Epithelial cell of proximal tubule (primary cell): ENCODE measurements around the gene CTTNBP2NL. TPM values are rescaled to one million over a fixed set of nuclear protein-coding genes. Genes with fewer than 3 reads are reported as not detected.
"Not testable (repeated sequence)": the region's sequence is repeated elsewhere in the genome, so short reads cannot be mapped to it uniquely, and the experiment has no call there.

Experiments used
- DNase-seq: peaks from one replicate; pipeline ENCODE4 v3.0.0-alpha.2; 2011; ENCODE audit warnings: low read depth
- H3K4me3 ChIP-seq: 2 replicates; pipeline ENCODE4 v1.5.1; 2011; ENCODE audit warnings: low read depth, mild to moderate bottlenecking, low read length
- total RNA-seq: library from RNA; depleted of rRNA; stranded (reverse); fragments of >200 nt; gene quantifications from 2 replicates; pipeline ENCODE4 v1.2.3, GENCODE V29; 2015
- TF ChIP-seq, protein P1 (sequence below): conservative IDR thresholded peaks from 2 replicates; pipeline ENCODE4 v1.5.1; 2012; ENCODE audit warnings: low read depth, mild to moderate bottlenecking, low read length

The CTTNBP2NL gene
- total RNA-seq, 1 donor from 2014 or later: 27.2 TPM

DNA sequence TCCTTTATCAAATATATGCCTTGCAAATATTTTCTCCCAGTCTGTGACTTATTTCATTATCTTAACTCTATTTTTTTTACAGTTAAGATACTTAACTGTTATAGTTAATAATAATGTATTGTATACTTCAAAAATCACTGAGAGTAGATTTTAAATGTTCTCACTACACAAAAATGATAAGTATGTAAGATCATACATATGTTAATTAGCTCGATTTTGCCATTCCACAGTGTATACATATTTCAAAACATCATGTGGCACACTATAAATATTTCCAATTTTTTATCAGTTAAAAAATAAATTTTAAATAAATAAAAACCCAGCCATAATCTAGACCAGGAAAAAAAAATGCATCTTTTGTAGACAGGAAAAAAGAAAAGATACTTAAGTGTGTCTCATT is 27.2 kb downstream of the CTTNBP2NL start:
- DNase-seq: no peak
- TF ChIP-seq, protein P1, sequence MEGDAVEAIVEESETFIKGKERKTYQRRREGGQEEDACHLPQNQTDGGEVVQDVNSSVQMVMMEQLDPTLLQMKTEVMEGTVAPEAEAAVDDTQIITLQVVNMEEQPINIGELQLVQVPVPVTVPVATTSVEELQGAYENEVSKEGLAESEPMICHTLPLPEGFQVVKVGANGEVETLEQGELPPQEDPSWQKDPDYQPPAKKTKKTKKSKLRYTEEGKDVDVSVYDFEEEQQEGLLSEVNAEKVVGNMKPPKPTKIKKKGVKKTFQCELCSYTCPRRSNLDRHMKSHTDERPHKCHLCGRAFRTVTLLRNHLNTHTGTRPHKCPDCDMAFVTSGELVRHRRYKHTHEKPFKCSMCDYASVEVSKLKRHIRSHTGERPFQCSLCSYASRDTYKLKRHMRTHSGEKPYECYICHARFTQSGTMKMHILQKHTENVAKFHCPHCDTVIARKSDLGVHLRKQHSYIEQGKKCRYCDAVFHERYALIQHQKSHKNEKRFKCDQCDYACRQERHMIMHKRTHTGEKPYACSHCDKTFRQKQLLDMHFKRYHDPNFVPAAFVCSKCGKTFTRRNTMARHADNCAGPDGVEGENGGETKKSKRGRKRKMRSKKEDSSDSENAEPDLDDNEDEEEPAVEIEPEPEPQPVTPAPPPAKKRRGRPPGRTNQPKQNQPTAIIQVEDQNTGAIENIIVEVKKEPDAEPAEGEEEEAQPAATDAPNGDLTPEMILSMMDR: no peak

DNA sequence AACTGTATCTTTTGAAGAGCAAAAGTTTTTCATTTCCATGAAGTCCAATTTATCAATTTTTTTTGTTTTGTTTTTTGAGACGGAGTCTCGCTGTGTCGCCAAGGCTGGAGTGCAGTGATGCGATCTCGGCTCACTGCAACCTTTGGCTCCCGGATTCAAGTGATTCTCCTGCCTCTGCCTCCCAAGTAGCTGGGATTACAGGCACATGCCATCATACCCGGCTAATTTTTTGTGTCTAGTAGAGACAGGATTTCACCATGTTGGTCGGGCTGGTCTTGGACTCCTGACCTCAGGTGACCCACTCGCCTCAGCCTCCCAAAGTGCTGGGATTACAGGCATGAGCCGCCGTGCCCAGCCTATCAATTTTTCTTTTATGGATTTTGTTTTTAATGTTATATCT is 27.7 kb downstream of the CTTNBP2NL start:
- not testable (repeated sequence) for DNase-seq, H3K4me3 ChIP-seq

More for the DNA sequence above, 27.2 kb downstream of the CTTNBP2NL start:
- H3K4me3 ChIP-seq: no peak overlapping the region

DNA sequence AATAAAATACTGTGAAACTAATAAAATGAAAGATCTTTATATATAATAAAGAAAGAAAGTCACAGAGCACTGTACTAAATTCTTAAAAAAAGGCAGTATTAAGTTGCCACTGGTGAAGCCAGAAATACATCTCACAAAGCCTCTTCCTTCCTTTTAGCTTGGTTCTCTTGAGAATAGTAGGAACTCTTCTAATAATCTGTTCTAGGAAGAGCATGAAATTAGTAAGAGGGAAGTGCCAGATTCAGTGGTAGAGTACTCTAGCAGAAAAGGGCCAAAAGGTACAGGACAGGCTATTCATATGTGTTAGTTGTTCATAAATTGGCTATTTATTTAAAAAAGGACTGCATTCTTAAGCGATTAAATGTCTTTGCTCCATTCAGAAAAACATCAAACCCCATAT is 33.7 kb downstream of the CTTNBP2NL start:
- TF ChIP-seq, protein P1: no peak
- no peak overlapping the region for H3K4me3 ChIP-seq
- no peak for DNase-seq

DNA sequence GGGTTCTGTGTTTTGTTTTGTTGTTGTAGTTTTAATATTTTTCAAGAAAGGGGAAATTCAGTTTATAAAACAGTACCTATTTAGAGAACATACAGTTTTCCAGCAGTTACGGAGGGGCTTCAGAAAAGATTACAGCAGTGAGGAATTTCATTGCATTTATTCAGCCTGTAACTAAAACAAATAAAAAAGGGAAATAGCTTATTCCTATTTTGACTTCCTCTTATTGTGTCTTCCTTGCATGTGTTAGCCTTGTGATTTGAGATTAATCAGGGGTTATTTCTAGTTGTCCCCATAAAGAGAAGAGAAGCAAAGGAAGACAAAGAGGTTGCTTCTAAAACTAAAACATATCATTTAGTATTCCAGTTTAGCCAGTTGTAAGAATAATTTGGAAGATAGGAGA is 35.0 kb downstream of the CTTNBP2NL start:
- no peak overlapping the region for H3K4me3 ChIP-seq
- TF ChIP-seq, protein P1: no peak
- DNase-seq: no peak

DNA sequence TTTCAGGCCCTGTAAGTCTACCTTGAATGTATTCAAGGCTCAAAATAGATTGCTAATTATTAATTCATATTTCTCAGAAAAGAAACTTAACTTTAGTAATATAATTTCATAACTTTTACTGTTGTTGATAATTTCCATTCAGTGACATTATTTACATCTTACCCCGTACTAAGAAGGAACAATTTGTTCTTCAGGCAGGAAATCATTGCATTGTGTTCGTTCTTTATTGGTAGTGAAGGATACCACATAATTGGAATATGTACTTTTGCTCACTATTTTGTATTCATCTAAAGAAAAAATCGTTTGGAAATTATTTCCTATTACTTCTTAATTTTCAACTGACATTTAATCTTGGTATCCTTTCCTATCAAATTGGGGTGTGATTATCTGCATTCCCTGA is 39.4 kb downstream of the CTTNBP2NL start:
- TF ChIP-seq, protein P1: no peak
- H3K4me3 ChIP-seq: no peak overlapping the region

DNA sequence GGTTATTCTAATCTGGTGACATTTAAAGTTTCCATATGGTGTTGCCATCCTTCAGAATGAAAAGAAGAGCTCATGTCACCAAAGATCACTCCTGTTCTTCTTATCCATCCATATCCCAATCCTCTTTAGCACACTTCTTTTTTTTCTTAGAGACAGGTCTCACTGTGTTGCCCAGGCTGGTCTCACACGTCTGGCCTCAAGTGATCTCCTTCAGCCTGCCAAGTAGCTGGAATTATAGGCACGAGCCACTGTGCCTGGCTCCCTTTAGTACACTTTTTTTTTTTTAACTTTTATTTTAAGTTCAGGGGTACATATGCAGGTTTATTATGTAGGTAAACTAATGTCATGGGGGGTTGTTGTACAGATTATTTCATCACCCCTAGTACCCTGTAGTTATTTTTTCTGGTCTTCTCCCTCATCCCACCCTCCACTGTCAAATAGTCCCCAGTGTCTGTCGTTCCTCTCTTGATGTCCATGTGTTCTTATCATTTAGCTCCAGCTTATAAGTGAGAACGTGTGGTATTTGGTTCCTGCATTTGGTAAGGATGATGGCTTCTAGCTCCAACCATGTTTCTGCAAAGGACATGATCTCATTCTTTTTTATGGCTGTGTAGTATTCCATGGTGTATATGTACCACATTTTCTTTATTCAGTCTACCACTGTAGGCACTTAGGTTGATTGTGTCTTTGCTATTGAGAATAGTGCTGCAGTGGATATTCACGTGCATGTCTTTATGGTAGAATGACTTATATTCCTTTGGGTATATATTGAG is 40.6 kb downstream of the CTTNBP2NL start:
- H3K4me3 ChIP-seq: no peak overlapping the region
- no peak for DNase-seq
- TF ChIP-seq, protein P1: no peak

More for the DNA sequence above, 39.4 kb downstream of the CTTNBP2NL start:
- DNase-seq: no peak

DNA sequence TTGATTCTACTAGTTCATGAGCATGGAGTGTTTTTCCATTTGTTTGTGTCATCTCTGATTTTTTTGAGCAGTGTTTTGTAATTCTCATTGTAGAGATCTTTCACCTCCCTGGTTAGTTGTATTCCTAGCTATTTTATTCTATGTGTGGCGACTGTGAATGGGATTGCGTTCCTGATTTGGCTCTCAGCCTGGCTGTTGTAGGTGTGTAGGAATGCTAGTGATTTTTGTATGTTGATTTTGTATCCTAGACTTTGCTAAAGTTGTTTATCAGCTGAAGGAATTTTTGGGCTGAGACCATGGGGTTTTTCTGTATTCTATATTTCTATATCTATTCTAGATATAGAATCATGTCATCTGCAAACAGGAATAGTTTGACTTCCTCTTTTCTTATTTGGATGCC is 42.1 kb downstream of the CTTNBP2NL start:
- not testable (repeated sequence) for DNase-seq, H3K4me3 ChIP-seq

DNA sequence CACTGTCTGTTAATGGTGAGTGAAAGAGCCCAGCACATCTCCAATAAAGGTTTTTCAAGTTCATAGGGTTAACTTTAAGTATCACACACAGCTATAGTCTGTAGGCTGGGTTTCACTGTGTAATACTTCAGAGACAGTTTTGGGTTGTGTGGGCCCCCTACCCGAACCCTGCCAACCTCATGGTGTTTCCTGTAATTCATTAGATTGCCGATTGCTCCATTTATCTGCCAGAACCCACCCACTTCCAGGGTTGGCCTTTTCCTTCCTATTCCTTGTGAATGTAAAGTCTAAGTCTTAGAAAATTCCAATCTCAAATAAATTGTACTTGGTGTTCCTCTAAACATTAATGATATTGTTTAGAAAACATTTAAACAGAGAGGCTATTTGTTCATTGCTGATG is 43.6 kb downstream of the CTTNBP2NL start:
- TF ChIP-seq, protein P1: no peak
- DNase-seq: no peak
- no peak overlapping the region for H3K4me3 ChIP-seq
